HG02884 (cell line): Measurements from ENCODE around the gene CPS1.

Source experiments
- ATAC-seq: cut with Tn5 transposase; IDR thresholded peaks from one replicate; pipeline ENCODE4 v1.9.1; 2021; ENCODE audit warnings: mild to moderate bottlenecking, moderate library complexity; ENCODE audit not compliant: unreplicated experiment

The CPS1 gene

DNA sequence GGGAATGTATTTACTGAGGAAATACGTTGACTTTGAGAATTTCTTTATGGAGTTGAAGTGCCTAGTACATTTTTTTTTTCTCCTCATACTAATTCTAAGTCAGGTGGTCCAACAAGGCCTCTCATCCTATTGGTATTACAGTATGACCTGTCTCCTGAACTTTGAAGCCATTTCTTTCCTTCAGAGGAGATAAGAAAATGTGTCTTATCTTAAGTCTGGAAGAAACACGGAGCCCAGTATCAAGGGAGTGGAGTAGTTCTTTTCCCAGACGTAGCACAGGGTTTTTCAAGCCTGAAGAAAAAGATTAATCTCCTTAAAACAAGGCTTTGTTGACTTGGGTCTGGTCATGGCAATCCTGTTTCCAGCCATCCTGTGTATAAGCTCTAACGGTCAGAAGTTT, 11.6 kb upstream of the CPS1 start:
- ATAC-seq: no peak

DNA sequence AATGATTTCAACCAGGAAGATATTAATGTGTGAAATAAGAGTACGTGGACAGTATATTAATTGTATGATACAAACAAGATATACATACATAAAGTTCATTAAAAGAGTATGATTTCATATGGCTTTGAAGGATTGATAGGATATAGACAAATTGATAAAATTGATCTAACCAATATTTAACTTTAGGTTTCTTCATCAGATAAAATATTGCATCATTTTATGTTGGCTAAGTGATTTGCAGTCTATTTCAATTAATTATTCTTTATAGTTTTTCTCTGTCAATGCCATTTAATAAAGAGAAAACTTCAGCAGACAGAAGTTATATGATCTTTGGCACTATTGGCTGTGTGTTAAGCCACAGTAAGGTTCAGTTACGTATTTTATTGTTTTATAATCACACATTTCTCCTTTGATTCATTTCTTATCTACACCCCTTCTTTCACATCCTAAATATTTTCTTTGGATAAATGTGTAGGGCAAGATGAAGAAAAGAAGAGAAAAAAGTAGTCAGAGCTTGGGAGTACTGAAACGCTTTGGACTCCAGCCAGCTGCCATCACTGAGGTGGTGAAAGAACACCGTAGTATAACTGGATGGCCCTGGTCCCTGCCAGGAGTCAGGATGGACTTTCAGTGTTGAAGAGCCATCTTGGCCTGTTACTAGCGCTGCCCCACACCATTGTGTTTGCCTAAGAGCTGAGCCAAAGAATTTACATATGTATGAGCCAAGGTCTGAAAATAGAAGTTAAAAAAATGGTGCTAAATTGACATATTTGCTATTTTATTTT, 9.8 kb upstream of the CPS1 start:
- no peak for ATAC-seq

DNA sequence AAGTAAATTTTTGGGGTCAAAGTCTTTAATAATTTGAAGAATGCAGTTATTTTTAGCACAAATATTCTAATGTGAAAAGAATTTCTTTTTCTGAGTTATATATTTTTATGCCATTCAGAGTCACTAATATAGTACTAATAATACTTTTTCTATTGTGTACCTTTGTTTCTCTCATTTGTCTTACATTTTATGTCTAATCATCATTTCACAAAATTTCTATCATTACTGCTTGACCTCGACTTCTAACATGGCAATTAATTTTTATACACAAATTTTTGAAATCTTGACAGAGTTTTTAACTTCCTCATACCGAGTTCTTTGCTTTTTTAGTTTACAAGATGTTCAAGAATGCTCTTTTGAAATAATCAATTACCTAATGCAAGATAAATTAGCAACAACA, 8.4 kb upstream of the CPS1 start:
- ATAC-seq: no peak

DNA sequence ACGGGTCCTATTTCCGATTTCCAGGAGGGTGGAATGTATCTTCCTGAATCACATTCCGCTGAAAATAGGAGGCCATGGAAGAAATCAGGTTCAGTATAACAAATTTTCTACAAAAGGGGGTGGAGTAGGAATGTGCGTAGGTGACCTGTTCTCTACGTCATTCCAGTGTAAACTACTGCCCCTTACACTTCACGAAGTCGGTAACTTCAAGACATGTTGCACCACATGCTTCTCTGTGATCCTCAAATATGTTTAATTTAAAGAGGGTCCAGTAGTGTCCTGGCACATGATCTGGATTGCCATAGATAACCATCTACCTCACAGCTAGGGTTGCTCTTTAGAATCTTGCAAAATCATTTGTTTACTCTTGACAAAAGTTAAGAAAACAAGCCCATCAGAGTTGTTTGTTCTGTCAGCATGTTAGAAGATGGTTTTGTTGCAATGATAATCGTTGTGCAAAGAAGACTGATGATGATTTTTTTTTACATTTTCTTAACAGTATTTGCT, 7.5 kb upstream of the CPS1 start:
- no peak for ATAC-seq

DNA sequence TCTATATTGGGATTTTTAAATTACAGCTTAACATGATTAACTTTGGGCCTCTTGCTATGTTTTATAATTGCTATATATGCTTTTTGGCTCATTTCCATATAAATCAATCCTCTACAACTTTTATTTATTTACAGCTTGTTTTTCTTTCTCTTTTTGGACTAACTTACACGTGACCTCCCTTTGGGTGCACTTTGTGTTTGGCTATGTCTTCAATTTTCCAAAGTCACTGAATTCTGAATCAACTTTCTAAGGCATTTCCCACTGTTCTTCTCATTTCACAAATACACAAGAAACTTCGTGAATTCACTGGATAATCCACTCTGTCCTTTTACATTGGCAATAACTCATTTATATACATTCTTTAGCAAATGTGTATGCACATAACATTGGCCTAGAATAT, 5.4 kb upstream of the CPS1 start:
- no peak for ATAC-seq

DNA sequence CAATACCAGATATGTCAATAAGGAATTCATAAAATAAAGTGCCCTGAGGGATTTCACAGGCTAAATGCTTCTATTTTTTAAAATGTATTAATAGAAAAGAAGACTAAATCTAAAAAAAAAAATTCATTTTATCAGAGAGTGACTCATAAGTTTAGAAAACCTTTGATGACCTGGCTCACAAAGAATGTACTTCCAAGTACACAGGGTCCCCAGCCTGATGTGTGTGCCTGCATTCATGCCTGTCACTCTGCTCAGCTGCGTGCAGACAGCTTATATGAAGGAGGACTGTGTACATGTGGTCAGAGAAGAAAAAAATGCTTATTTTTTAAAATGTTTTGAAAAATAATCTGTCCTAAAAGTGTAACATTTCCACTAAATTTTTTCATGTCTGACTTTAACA, 3.0 kb upstream of the CPS1 start:
- ATAC-seq: no peak

DNA sequence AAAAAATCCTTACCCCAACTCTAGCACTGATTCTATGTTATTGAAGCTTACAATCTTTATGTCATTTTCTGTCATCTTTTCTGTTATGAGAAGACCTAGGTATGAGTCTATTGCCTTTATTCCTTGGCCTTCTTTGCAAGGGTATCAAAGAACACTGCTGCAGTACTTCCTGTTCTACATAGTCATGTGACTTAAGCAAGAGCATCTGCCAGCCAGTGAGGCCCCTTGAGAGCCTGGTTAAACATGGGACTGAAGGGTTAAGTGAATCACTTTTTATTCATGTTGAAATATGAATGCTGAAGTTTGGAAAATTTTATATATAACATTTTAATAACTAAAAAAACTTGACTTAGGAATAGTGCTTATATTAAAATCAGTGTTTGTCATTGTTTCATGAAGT, 844 bp upstream of the CPS1 start:
- no peak for ATAC-seq

DNA sequence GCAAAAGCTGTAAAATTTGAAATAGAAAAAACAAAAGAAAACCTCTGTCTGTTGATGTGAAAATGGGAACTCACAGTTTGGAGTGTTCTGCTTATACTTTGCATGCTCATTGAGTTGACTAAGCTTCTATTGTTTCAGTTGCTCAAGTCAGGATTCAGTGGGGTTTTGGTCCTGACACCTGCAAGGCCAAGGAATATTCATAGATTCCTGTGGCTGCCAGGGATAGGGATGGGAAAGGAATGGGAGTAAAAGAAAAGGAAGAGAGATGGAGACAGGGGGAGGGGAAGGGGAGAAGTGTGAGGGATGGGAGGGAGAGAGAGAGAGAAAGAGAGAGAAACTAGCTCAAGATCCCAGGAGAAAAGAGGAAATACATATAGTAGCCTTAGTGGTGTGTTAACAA, 1.3 kb downstream of the CPS1 start:
- ATAC-seq: no peak

DNA sequence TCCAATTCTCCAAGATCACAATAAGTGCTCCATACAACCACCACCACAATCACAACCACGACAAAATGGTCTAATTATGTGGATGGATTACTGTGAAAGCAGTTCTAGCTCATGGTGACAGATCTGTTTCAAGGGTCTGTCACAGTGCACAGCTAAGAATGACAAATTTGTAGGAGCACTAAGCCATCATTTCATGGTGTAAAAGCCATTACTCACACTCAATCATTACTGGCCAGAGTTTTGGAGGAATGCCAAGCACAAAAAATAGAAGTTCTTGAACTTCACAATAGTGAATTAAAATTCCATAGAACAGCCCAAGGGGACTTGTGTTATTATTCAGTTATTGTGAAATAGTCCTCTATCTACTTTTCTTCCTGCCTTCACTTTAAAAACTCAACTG, 2.3 kb downstream of the CPS1 start:
- no peak for ATAC-seq

DNA sequence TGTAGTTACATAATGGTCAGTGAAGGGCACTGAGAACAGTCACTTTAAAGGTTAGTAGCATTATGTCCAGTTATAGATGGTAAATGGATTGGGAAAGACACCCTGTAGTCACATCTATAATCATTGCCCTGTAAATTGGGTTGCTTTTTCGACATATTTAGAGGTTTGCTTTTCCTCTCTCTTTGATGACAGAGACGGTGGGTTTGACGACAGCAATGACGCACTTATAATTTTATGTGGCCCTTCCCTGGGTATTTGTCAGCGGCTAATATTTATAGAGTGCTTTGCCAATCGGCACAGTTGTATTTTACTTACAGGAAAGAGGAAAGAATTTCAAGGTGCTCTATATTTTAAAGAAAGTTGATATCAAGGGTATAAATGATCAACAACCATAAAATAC, 2.8 kb downstream of the CPS1 start:
- ATAC-seq: no peak

DNA sequence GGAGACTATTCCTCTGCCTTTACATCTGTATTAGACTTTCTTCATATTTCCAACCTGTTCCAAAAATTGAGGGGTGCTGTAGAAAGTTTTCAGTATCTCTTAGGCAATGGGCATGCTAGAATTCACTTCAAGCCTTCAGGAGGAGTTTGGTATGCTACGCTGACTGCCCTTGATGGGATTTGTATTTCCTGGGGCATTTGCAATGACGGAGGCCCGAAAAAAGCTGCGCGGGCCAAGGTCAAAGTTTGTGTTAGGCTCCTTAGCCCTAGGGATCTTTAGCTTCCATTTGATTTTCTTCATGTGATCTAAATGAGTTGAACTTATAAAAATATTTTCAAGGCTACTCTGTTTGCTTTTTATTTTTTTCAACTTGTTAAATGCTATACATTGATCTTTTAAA, 5.1 kb downstream of the CPS1 start:
- no peak for ATAC-seq

DNA sequence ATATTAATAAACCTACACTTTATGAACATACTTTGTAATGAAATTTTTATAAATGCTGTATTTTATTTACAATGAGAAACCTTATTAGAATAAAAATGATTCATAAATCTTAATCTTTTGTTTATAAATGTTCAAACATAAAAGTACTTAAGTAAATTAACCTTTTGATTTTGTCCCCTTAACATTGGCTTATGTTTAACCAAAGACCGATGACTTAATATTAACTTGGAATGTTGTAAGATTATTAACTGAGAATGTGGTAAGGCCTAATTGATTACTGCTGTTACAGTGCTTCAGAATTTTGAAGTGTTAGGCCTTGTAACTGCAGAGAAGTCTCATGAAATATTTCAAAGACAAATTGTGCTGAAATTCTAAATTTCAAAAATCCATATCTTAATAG, 5.7 kb downstream of the CPS1 start:
- ATAC-seq: no peak

DNA sequence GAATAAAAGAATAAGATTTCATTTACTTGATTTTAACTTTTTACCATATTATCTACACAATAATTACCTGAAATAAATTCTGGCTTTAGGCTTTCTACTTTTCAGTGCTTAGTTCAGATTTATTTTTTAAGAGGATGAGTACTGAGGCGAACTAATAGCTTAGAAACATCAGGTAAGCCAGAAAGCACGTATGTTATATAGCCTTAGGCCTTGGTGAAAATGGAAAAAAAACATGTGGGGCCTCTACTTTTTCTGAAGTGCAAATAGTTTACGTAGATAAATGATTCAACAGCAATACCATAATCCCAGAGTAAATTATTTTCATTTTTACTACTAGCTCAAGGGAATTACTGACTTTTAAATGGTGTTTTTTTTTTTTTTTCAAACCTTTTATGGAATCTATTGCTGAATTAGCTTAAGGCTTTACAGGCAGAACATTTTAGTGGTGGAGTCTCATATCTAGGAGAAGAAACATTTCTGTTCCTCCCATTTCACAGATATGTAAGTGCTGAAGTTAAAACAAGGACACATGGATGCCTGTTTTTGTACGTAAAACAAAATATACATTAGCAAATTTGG, 6.2 kb downstream of the CPS1 start:
- no peak for ATAC-seq

DNA sequence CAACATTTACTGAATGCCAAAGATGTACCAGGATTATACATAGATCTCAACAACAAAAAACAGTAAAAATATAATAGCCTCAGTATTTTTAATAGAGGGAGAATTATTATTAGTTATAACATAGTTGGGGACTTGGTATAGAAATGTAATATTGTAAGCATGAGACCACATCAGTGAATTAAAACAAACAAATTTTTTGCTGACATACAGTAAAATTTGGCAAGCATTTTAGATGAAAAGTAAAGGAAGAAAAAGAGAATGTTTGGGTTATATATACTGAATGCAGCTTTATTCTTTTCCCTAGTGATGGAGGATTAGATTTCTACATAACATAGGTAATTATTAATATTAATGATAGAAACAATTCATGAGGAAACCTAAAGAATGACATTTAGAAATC, 10.9 kb downstream of the CPS1 start:
- no peak for ATAC-seq

DNA sequence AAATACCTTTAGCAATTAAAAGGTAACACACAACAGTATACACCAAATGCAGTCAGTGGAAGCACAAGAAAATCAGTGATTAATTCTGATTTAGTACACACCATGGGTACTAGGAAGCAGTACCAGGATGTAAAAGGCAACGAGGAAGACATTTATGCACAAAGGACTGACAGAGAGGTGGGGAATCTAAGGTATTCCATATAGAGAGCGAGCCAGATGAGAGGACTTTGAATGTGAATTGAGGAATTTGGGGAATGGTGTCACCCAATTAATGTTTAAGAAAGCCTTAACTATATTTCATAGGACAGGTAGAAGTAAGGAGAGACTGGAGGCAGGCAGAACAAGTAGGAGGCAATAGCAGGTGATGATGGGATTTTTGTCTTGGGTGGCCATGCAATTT, 11.7 kb downstream of the CPS1 start:
- ATAC-seq: no peak

DNA sequence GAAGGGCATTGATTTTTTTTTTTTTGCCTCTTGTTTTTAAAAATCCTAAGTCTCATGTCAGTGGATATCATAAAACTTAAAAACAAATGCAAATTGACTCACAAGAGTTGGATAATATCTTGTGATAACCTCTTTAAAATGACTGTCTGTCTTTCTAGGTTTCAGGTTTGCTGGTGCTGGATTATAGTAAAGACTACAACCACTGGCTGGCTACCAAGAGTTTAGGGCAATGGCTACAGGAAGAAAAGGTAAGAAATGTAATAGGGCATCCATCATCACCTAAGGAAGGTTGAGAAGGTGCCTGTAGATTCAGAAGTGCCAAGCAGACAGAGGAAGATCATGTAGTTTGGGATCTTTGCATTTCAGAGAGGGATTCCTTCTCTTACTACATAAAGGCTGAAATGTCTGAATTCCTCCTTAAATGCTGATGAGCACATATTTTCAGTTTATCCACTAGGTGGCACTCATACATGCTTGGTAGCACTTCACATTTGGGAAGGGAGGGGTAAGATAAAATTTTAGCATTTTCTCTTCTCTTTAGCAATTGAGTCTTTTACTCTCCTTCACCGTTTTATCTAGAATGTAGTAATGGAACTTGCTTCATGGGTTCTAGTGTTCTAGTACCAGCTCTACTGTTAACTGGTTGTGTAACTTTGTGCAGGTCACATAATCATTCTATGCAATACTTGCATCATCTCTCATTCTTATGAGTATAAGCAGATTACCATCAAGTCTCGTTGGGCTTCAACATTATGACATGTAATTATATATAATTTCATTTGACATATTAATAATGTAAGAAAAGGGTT, 21.1 kb downstream of the CPS1 start:
- peak; percentile 96 for ATAC-seq

DNA sequence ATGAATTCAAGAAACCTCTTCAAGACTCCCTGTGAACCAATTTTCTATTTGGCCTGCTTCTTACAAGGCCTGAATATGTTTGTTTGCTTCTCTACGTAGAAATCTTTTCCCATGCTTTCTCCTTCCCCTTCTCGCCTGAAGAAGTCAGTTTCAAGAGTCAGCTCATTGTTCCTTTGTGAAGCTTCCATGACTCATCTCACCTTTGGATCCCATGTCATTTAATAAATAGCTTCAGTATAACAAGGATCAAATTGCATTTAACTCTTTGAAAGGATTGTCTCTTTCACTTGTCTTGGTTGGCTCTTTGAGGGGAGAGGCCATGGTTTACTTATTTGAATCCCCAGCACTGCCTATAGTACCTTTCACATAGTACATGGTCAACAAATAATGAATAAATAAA, 28.4 kb downstream of the CPS1 start:
- ATAC-seq: no peak

DNA sequence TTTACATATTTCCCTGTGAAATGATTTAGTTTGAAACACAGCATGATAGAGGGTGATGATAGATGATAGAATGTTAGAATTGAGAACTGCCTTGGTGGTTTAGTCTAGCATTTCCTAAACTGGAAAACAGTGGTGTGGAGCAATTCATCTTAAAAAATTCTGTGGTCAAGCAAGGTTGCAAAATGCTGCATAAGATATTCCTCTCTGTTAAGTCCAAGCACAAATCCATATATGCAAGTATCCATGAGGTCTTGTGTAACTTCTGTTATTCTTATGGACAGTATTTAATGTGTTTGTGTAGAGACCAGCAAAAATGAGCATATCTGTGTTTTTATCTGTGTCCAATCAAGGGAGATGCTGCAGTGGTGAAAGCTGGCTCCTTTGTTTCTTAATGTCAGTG, 30.0 kb downstream of the CPS1 start:
- no peak for ATAC-seq

DNA sequence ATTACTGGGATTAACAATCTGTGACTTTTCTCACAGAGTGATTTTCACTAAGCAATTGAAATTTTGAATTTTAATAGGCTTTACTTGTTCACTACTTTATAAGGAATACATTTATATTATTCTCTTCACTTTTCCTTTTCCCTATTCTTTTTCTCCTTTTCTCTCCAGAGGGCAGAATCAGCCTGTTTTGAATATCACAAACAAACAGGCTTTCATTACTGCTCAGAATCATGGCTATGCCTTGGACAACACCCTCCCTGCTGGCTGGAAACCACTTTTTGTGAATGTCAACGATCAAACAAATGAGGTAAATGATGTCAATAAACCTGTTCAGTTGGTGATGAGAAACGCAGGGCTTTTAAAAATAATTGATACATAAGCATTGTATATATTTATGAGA, 35.3 kb downstream of the CPS1 start:
- no peak for ATAC-seq

DNA sequence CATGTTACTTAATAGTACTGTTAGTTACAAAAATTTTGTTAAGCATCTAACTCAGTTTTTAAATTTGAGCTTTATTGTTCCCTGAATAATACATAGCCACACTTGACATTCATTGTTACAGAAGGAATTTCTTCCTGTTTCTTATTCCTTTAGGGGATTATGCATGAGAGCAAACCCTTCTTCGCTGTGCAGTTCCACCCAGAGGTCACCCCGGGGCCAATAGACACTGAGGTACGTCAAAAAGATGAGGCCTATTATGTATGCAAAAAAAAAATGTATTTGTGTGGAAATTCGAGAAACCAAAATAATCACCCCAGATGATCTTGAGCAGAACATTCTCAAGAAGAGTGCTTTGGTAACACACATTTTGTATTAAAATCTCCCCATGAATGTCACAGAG, 36.3 kb downstream of the CPS1 start:
- no peak for ATAC-seq

DNA sequence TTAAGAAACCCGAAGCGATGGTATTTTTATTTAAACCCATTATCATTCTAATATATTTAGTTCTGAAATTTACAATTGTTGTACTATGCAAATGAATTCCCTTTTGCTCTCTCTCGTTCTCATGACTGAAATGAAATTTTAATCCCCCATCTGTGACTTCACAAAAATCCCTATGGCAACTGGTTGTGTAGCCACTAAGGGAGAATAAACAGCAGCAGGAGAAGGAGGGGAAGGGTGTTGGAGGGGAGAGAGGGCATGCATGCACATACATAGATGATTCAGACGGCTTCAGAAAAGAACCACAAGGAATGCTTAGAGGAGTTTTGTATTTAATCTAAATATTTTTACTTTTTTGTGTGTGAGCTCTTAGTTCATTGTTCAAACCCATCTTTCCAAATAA, 36.8 kb downstream of the CPS1 start:
- no peak for ATAC-seq

DNA sequence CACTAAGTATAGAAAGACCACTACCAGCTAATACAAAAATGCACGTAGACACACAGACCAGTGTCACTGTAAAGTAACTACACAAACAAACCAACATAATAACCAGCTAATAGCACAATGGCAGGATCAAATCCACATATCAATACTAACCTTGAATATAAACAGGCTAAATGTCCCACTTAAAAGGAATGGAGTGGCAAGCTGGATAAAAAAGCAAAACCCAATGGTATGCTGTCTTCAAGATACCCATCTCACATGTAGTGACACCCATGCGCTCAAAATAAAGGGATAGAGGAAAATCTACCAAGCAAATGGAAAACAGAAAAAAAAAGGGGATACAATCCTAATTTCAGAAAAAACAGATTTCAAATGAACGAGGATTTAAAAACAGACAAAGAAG, 41.8 kb downstream of the CPS1 start:
- ATAC-seq: no peak
